H1 (cell line): Measurements from ENCODE around the gene OR51A4. TPM values are rescaled to one million over a fixed set of nuclear protein-coding genes. Genes with fewer than 3 reads are reported as not detected.

Source experiments
- CTCF ChIA-PET: fragments of 300-600 bp; sonication (Branson Sonifier 250); formaldehyde crosslinking; loops from one replicate; lab custom pipeline; 2021; ENCODE audit not compliant: partially characterized antibody; lab: Charles Lee
- POLR2A ChIA-PET: fragments of 300-600 bp; sonication (Branson Sonifier 250); formaldehyde crosslinking; loops from one replicate; lab custom pipeline; 2021; ENCODE audit warnings: inconsistent platforms; ENCODE audit not compliant: partially characterized antibody; lab: Charles Lee
- DNase-seq, 2 experiments: peaks; one replicate each; pipeline versions ENCODE4 v3.0.0 to v3.0.0-alpha.2; 2010 to 2022; ENCODE audit warnings: low spot score in 2 of 2, low read depth in 1 of 2, mixed read lengths in 1 of 2
- FAIRE-seq: peaks from 2 replicates; lab custom pipeline; 2011; peaks lifted over from hg19 to GRCh38; lab: Jason Lieb, UNC
- H2AFZ ChIP-seq: 2 replicates; pipeline ENCODE4 v1.8.1; 2012; ENCODE audit warnings: low read length, inconsistent platforms
- H2AK5ac ChIP-seq: 2 replicates; pipeline ENCODE4 v1.6.1; 2013; ENCODE audit warnings: low read depth, low read length
- H2BK120ac ChIP-seq: replicated peaks from 2 replicates; pipeline ENCODE3; 2013; ENCODE audit warnings: low read depth, low read length, inconsistent platforms
- H2BK12ac ChIP-seq: 2 replicates; pipeline ENCODE4 v1.6.1; 2013; ENCODE audit warnings: low read depth, low read length
- H2BK15ac ChIP-seq: 2 replicates; pipeline ENCODE4 v1.6.1; 2013; ENCODE audit warnings: low read length
- H2BK20ac ChIP-seq: 2 replicates; pipeline ENCODE4 v1.6.1; 2013; ENCODE audit warnings: low read length
- H2BK5ac ChIP-seq: 2 replicates; pipeline ENCODE4 v1.6.1; 2013; ENCODE audit warnings: low read depth, low read length
- H3K14ac ChIP-seq: 2 replicates; pipeline ENCODE4 v1.6.1; 2013; ENCODE audit warnings: inconsistent platforms; ENCODE audit not compliant: insufficient read length
- H3K18ac ChIP-seq: 2 replicates; pipeline ENCODE4 v1.6.1; 2013; ENCODE audit warnings: low read length; ENCODE audit errors: extremely low read depth
- H3K23ac ChIP-seq: 2 replicates; pipeline ENCODE4 v1.6.1; 2013; ENCODE audit warnings: inconsistent platforms; ENCODE audit not compliant: insufficient read length
- H3K23me2 ChIP-seq: 2 replicates; pipeline ENCODE4 v1.6.1; 2013; ENCODE audit warnings: low read depth, low read length
- H3K27ac ChIP-seq: 2 replicates; pipeline ENCODE4 v1.6.1; 2011; ENCODE audit warnings: low read depth, low read length, inconsistent platforms
- H3K27me3 ChIP-seq, 4 experiments: replicated peaks in 1 of 4; 1 replicate in 1 of 4; 2 replicates in 3 of 4; pipeline versions ENCODE4 v1.6.1 to v1.8.1; 2011 to 2013; ENCODE audit warnings: low read length in 3 of 4, mild to moderate bottlenecking in 3 of 4, inconsistent platforms in 2 of 4, mixed read lengths in 2 of 4, moderate library complexity in 1 of 4; ENCODE audit not compliant: control insufficient read depth in 3 of 4, insufficient read depth in 3 of 4; ENCODE audit errors: extremely low read depth in 1 of 4
- H3K36me3 ChIP-seq, 4 experiments: 2 replicates each; pipeline versions ENCODE4 v1.6.1 to v1.8.1; 2011 to 2013; ENCODE audit warnings: mild to moderate bottlenecking in 4 of 4, low read length in 3 of 4, moderate library complexity in 2 of 4, control low read depth in 1 of 4, inconsistent platforms in 1 of 4; ENCODE audit not compliant: insufficient read depth in 4 of 4, control insufficient read depth in 2 of 4
- H3K4ac ChIP-seq: replicated peaks from 2 replicates; pipeline ENCODE3; 2013; ENCODE audit warnings: low read length, low read depth, mixed read lengths, inconsistent platforms; ENCODE audit not compliant: insufficient read length
- H3K4me1 ChIP-seq, 4 experiments: replicated peaks in 1 of 4; 1 replicate in 1 of 4; 2 replicates in 3 of 4; pipeline versions ENCODE4 v1.6.1 to v1.8.1; 2011 to 2013; ENCODE audit warnings: low read length in 3 of 4, inconsistent platforms in 2 of 4, mixed read lengths in 1 of 4; ENCODE audit not compliant: insufficient read depth in 4 of 4, control insufficient read depth in 3 of 4
- H3K4me2 ChIP-seq, 2 experiments: 2 replicates each; pipeline versions ENCODE4 v1.6.1 to v1.8.1; 2011 to 2013; ENCODE audit warnings: low read depth in 2 of 2, low read length in 2 of 2, control low read depth in 1 of 2, inconsistent platforms in 1 of 2, mild to moderate bottlenecking in 1 of 2; ENCODE audit not compliant: insufficient read depth in 1 of 2
- H3K4me3 ChIP-seq, 4 experiments: fragments of 200-600, 300-600 bp in 1 of 4; sonication (generic), shearing (Covaris generic), sonication (Bioruptor Twin) in 1 of 4; 2 replicates each; pipeline versions ENCODE4 v1.5.1 to v1.8.1; 2011 to 2016; ENCODE audit warnings: low read length in 4 of 4, low read depth in 3 of 4, control low read depth in 2 of 4, inconsistent platforms in 2 of 4, mild to moderate bottlenecking in 2 of 4, mixed read lengths in 1 of 4, moderate library complexity in 1 of 4; ENCODE audit not compliant: insufficient read depth in 2 of 4; ENCODE audit errors: extremely low read depth in 1 of 4
- H3K56ac ChIP-seq: replicated peaks from 2 replicates; pipeline ENCODE3; 2013; ENCODE audit warnings: low read depth, mild to moderate bottlenecking, mixed read lengths, low read length, inconsistent platforms; ENCODE audit not compliant: insufficient read length
- H3K79me1 ChIP-seq: 2 replicates; pipeline ENCODE4 v1.6.1; 2013; ENCODE audit warnings: low read depth, low read length, control low read depth
- H3K79me2 ChIP-seq, 2 experiments: 2 replicates each; pipeline versions ENCODE4 v1.6.1 to v1.8.1; 2012 to 2013; ENCODE audit warnings: low read length in 2 of 2, mild to moderate bottlenecking in 2 of 2, inconsistent platforms in 1 of 2; ENCODE audit not compliant: insufficient read depth in 2 of 2, control insufficient read depth in 1 of 2
- H3K9ac ChIP-seq, 4 experiments: replicated peaks in 1 of 4; 1 replicate in 1 of 4; 2 replicates in 3 of 4; pipeline versions ENCODE4 v1.6.1 to v1.8.1; 2011 to 2013; ENCODE audit warnings: low read depth in 3 of 4, low read length in 3 of 4, control low read depth in 2 of 4, mild to moderate bottlenecking in 2 of 4, moderate library complexity in 2 of 4, inconsistent platforms in 1 of 4; ENCODE audit errors: extremely low read depth in 1 of 4
- H3K9me3 ChIP-seq, 2 experiments: 2 replicates each; pipeline versions ENCODE4 v1.6.1 to v1.8.1; 2012 to 2013; ENCODE audit warnings: mild to moderate bottlenecking in 2 of 2, moderate library complexity in 2 of 2, control low read depth in 1 of 2, inconsistent platforms in 1 of 2, low read depth in 1 of 2, low read length in 1 of 2, mixed read lengths in 1 of 2; ENCODE audit not compliant: insufficient read depth in 2 of 2
- H4K20me1 ChIP-seq, 2 experiments: replicated peaks in 1 of 2; 2 replicates each; pipeline versions ENCODE3 to v1.8.1; 2011 to 2013; ENCODE audit warnings: inconsistent platforms in 2 of 2, low read length in 2 of 2, mild to moderate bottlenecking in 1 of 2; ENCODE audit not compliant: insufficient read depth in 2 of 2, control insufficient read depth in 1 of 2
- H4K5ac ChIP-seq: 2 replicates; pipeline ENCODE4 v1.6.1; 2013; ENCODE audit warnings: low read length, low read depth, mixed read lengths, inconsistent platforms; ENCODE audit not compliant: insufficient read length
- H4K8ac ChIP-seq: 2 replicates; pipeline ENCODE4 v1.8.0; 2013; ENCODE audit warnings: mild to moderate bottlenecking, moderate library complexity, low read length, inconsistent platforms; ENCODE audit not compliant: insufficient read depth; ENCODE audit errors: extremely low read depth
- H4K91ac ChIP-seq: replicated peaks from 2 replicates; pipeline ENCODE3; 2013; ENCODE audit warnings: low read length, mixed read lengths, inconsistent platforms; ENCODE audit not compliant: insufficient read length
- BCL11A ChIP-seq, 2 experiments: IDR thresholded peaks; one replicate each; pipeline ENCODE4 v1.6.1; 2011; ENCODE audit warnings: low read depth in 2 of 2, low read length in 2 of 2, mild to moderate bottlenecking in 2 of 2
- FOSL1 ChIP-seq: IDR thresholded peaks from 2 replicates; pipeline ENCODE4 v1.6.1; 2011; ENCODE audit warnings: mild to moderate bottlenecking, low read depth, low read length, moderate library complexity; ENCODE audit not compliant: insufficient read depth
- JUND ChIP-seq: IDR thresholded peaks from 2 replicates; pipeline ENCODE4 v1.6.1; 2011; ENCODE audit warnings: mild to moderate bottlenecking, improper control_type of control experiment, low read length
- KDM1A ChIP-seq: fragments of 200-600, 300-600 bp; sonication (generic); IDR thresholded peaks from 2 replicates; pipeline ENCODE4 v1.7.1; 2016; ENCODE audit warnings: mild to moderate bottlenecking, low read length, borderline replicate concordance
- KDM4A ChIP-seq: IDR thresholded peaks from one replicate; pipeline ENCODE4 v1.7.1; 2012; ENCODE audit warnings: low read depth, mild to moderate bottlenecking, moderate library complexity, low read length, inconsistent platforms; ENCODE audit not compliant: severe bottlenecking
- NANOG ChIP-seq: IDR thresholded peaks from 2 replicates; pipeline ENCODE4 v1.6.1; 2011; ENCODE audit warnings: low read length, low read depth, mild to moderate bottlenecking, inconsistent platforms; ENCODE audit not compliant: insufficient read depth, poor library complexity, severe bottlenecking
- RAD21 ChIP-seq, 2 experiments: IDR thresholded peaks in 1 of 2; conservative IDR thresholded peaks in 1 of 2; 2 replicates each; pipeline ENCODE4 v1.6.1; 2011; ENCODE audit warnings: low read depth in 2 of 2, low read length in 2 of 2, improper control_type of control experiment in 1 of 2, inconsistent platforms in 1 of 2, mild to moderate bottlenecking in 1 of 2, moderate library complexity in 1 of 2
- SP1 ChIP-seq: IDR thresholded peaks from 2 replicates; pipeline ENCODE4 v1.6.1; 2011; ENCODE audit warnings: low read depth, low read length
- SRF ChIP-seq: IDR thresholded peaks from 2 replicates; pipeline ENCODE4 v1.6.1; 2011; ENCODE audit warnings: mild to moderate bottlenecking, low read depth, low read length, moderate library complexity
- SUZ12 ChIP-seq: fragments of 200-600 bp; sonication (generic); IDR thresholded peaks from 2 replicates; pipeline ENCODE4 v1.6.1; 2012; ENCODE audit warnings: mild to moderate bottlenecking, inconsistent platforms, low read length, moderate library complexity, mixed read lengths
- TAF7 ChIP-seq: optimal IDR thresholded peaks from 2 replicates; pipeline ENCODE3; 2011; ENCODE audit warnings: low read depth, mild to moderate bottlenecking, inconsistent platforms, low read length, moderate library complexity, borderline replicate concordance
- YY1 ChIP-seq: IDR thresholded peaks from 2 replicates; pipeline ENCODE4 v1.6.1; 2011; ENCODE audit warnings: low read depth, mild to moderate bottlenecking, low read length
- polyA plus RNA-seq, 7 experiments: library from polyadenylated mRNA; depleted of rRNA in 3 of 7; stranded (reverse) in 5 of 7; unstranded in 2 of 7; fragments of >200 nt in 5 of 7; fragments of 200-250 nt in 2 of 7; gene quantifications; 1 replicate in 5 of 7; 2 replicates in 1 of 7; 4 replicates in 1 of 7; pipeline versions ENCODE4 v1.2.1 to v1.2.3, GENCODE V29; 2011 to 2013; ENCODE audit warnings: missing spikeins in 2 of 7, mixed read lengths in 2 of 7
- total RNA-seq: library from RNA; stranded (reverse); fragmentation: NEBNext Ultra II Directional; extraction: Animal tissue kit (Norgen Biotek cat#: 25700); gene quantifications from 2 replicates; pipeline ENCODE4 v1.2.1, GENCODE V29; 2021
- TF ChIP-seq, protein P1 (sequence below): IDR thresholded peaks from 2 replicates; pipeline ENCODE4 v1.6.1; 2011; ENCODE audit warnings: low read depth, mild to moderate bottlenecking, low read length; ENCODE audit not compliant: insufficient read depth

OR51A4 gene
- total and polyA plus RNA-seq, 2 of the 8 experiments (the other 6 are each of a cell fraction or from before 2014, with no cell fraction given): not detected

DNA sequence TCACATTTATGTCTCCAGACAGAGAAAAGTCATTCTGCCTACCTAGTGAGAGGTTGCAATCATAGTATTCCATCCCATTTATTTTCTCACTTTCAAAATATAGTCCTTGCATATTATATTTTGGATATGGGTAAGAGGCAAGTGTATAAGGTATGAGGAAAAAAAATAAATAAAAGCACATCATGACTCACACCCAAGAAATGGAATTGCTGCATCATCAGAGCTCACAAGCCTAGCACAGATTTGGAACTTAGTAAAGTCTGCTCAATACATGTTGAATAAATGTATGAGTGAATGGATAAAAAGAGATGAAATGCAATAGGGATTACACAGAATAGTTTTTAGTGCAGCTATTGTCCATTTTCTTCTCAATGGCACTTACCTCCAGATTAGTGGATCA is 20.8 kb downstream of the OR51A4 start:
- no peak overlapping the region for H4K5ac ChIP-seq
- H3K4me3 ChIP-seq: no peak overlapping the region
- H4K20me1 ChIP-seq: peaks cover 0 to 1% of the 10 kb centered on the region in 2 experiments
- H3K27ac ChIP-seq: no peak overlapping the region
- no peak overlapping the region for H2BK5ac ChIP-seq
- ChIA-PET CTCF (interaction anchor here (0.9 to 1.1 kb wide), 2 partner anchors 25 to 300 kb away, joined by 3 to 4 read pairs; no protein-coding TSS in a partner anchor), POLR2A (no interaction called here)
- H3K79me2 ChIP-seq: no peaks in the 10 kb centered on the region
- no peak overlapping the region for H2AFZ ChIP-seq
- no peak overlapping the region for H2BK15ac ChIP-seq
- no peak overlapping the region for H4K8ac ChIP-seq
- no peak overlapping the region for H4K91ac ChIP-seq
- no peak overlapping the region for H2BK20ac ChIP-seq
- H2AK5ac ChIP-seq: no peak overlapping the region
- no peak overlapping the region for H3K18ac ChIP-seq
- H2BK120ac ChIP-seq: no peak overlapping the region
- H3K56ac ChIP-seq: no peak overlapping the region
- no peaks in the 10 kb centered on the region for H3K9me3 ChIP-seq
- no peaks in the 10 kb centered on the region for H3K79me1 ChIP-seq
- no peaks in the 10 kb centered on the region for H3K36me3 ChIP-seq
- no peaks in the 10 kb centered on the region for H3K4me1 ChIP-seq
- H3K4ac ChIP-seq: no peak overlapping the region
- no peak for DNase-seq
- no peaks in the 10 kb centered on the region for H3K27me3 ChIP-seq
- no peak overlapping the region for H3K14ac ChIP-seq
- H3K4me2 ChIP-seq: no peak overlapping the region
- FAIRE-seq: no peak
- H2BK12ac ChIP-seq: no peak overlapping the region
- H3K23me2 ChIP-seq: no peaks in the 10 kb centered on the region
- H3K23ac ChIP-seq: no peak overlapping the region
- H3K9ac ChIP-seq: no peak overlapping the region
- TF ChIP-seq SP1 (no peak), SRF (no peak), FOSL1 (no peak), JUND (no peak), BCL11A (IDR thresholded peaks at IDR 0.05; ENCODE audit: low read depth in 2 of 2, low read length in 2 of 2) (no peak), TAF7 (no peak), YY1 (no peak), NANOG (no peak), KDM1A (no peak), KDM4A (no peak), RAD21 (IDR thresholded peaks at IDR 0.05 in 1 of 2, conservative IDR thresholded peaks at IDR 0.05 in 1 of 2; ENCODE audit: low read depth in 2 of 2, low read length in 2 of 2) (no peak), SUZ12 (no peak)
- TF ChIP-seq, protein P1, sequence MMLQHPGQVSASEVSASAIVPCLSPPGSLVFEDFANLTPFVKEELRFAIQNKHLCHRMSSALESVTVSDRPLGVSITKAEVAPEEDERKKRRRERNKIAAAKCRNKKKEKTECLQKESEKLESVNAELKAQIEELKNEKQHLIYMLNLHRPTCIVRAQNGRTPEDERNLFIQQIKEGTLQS: no peak
